Mesothelial cell of epicardium (in vitro differentiated cells): Measurements from ENCODE around the gene FANCE. TPM values are rescaled to one million over a fixed set of nuclear protein-coding genes. Genes with fewer than 3 reads are reported as not detected.

Experiments
- DNase-seq, 2 experiments: peaks; one replicate each; pipeline ENCODE4 v3.0.0; 2021; ENCODE audit warnings: low spot score in 2 of 2; ENCODE audit not compliant: unreplicated experiment in 2 of 2
- H3K27ac Mint-ChIP-seq: 2 replicates; pipeline ENCODE4 v1.8.0; 2021; ENCODE audit warnings: mixed read lengths
- H3K27me3 Mint-ChIP-seq: 2 replicates; pipeline ENCODE4 v1.8.0; 2021; ENCODE audit warnings: low read depth, mixed read lengths
- H3K36me3 Mint-ChIP-seq: 2 replicates; pipeline ENCODE4 v1.8.0; 2021; ENCODE audit warnings: mixed read lengths
- H3K4me1 Mint-ChIP-seq: 2 replicates; pipeline ENCODE4 v1.8.0; 2021; ENCODE audit warnings: mixed read lengths
- H3K4me3 Mint-ChIP-seq: 2 replicates; pipeline ENCODE4 v1.8.0; 2021; ENCODE audit warnings: mild to moderate bottlenecking, moderate library complexity, mixed read lengths
- H3K9me3 Mint-ChIP-seq: 2 replicates; pipeline ENCODE4 v1.8.0; 2021; ENCODE audit warnings: mixed read lengths
- CTCF ChIP-seq: fragments of 200-600 bp; sonication (generic); IDR thresholded peaks from one replicate; pipeline ENCODE4 v1.5.0; 2021; ENCODE audit warnings: antibody characterized with exemption; ENCODE audit not compliant: unreplicated experiment
- total RNA-seq: library from RNA; stranded (reverse); gene quantifications from 3 replicates; pipeline ENCODE4 v1.2.1, GENCODE V29; 2021

FANCE gene
- total RNA-seq, 1 donor from 2014 or later: 8.0 TPM

GRCh38 chr6:35487658-35488516 lies 35.7 kb downstream of the FANCE start:
- Mint-ChIP-seq H3K27me3 (no peaks in the 10 kb centered on the region), H3K4me3 (peak overlapping the region; percentile 18), H3K4me1 (peaks cover 68% of the 10 kb centered on the region), H3K27ac (peak overlapping the region; percentile 99), H3K9me3 (no peaks in the 10 kb centered on the region), H3K36me3 (peaks cover 7% of the 10 kb centered on the region)
- no peak for TF ChIP-seq CTCF
- no peak for DNase-seq

- Mint-ChIP-seq H3K9me3 (no peaks in the 10 kb centered on the region), H3K4me3 (no peak overlapping the region), H3K27me3 (no peaks in the 10 kb centered on the region), H3K36me3 (peaks cover 3% of the 10 kb centered on the region), H3K4me1 (peaks cover 71% of the 10 kb centered on the region), H3K27ac (peak overlapping the region; percentile 99)
- no peak for DNase-seq
- TF ChIP-seq CTCF: no peak
These were observed 36.4 kb downstream of the FANCE start for GRCh38 chr6:35488517-35488862.

GRCh38 chr6:35489066-35489465 lies 36.9 kb downstream of the FANCE start:
- Mint-ChIP-seq H3K36me3 (peaks cover under 1% of the 10 kb centered on the region), H3K27ac (peak overlapping the region; percentile 87), H3K27me3 (no peaks in the 10 kb centered on the region), H3K4me3 (no peak overlapping the region), H3K9me3 (no peaks in the 10 kb centered on the region), H3K4me1 (peaks cover 74% of the 10 kb centered on the region)
- TF ChIP-seq CTCF: no peak
- DNase-seq: no peak

- peak; percentile 59 to 78 for DNase-seq
- Mint-ChIP-seq H3K4me1 (peaks cover 80% of the 10 kb centered on the region), H3K9me3 (no peaks in the 10 kb centered on the region), H3K4me3 (peak overlapping the region; percentile 40), H3K27me3 (no peaks in the 10 kb centered on the region), H3K27ac (peak overlapping the region; percentile 88), H3K36me3 (no peaks in the 10 kb centered on the region)
- no peak for TF ChIP-seq CTCF
These were observed 38.1 kb downstream of the FANCE start for GRCh38 chr6:35489995-35490791.

GRCh38 chr6:35490821-35491557 lies 38.9 kb downstream of the FANCE start:
- no peak for DNase-seq
- TF ChIP-seq CTCF: no peak
- H3K36me3 Mint-ChIP-seq: no peaks in the 10 kb centered on the region
- peaks cover 78% of the 10 kb centered on the region for H3K4me1 Mint-ChIP-seq
- H3K27ac Mint-ChIP-seq: peak overlapping the region; percentile 88
- H3K27me3 Mint-ChIP-seq: no peaks in the 10 kb centered on the region
- H3K9me3 Mint-ChIP-seq: no peaks in the 10 kb centered on the region
- H3K4me3 Mint-ChIP-seq: peak overlapping the region; percentile 40
